ENCODE data around the gene C2orf92. TPM values are rescaled to one million over a fixed set of nuclear protein-coding genes. Genes with fewer than 3 reads are reported as not detected.

Gene C2orf92
- total RNA-seq, 2 donors from 2014 or later: 3.0 to 3.1 TPM

DNA sequence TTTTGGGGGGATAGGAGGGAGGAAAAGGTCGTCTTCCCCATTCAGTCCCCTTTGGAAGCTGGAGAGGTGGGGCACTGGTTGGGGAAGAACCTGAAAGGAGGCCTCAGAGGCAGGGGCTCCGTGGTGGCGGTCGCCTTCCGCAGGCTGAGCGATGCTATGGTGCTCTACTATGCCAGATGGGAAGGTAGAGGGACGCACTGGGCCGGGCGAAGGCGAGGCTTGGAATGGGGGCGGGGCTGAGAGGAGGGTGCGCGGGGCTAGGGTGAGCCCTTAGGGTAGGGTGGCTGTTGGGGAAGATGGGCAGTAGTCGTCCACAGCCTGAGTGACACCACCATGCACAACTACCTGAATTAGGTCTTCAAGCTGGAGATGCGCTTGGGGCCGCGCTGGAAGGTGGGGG is 55.0 kb downstream of the C2orf92 start:
- no peak overlapping the region for H3K27ac ChIP-seq
- H3K4me1 ChIP-seq: peaks cover 0 to 21% of the 10 kb centered on the region in 2 donors
- H3K9me3 ChIP-seq: peaks cover 0 to 1% of the 10 kb centered on the region in 2 donors
- H3K27me3 ChIP-seq: no peaks in the 10 kb centered on the region
- no peak overlapping the region for H3K4me3 ChIP-seq
- H3K36me3 ChIP-seq: no peaks in the 10 kb centered on the region
- DNase-seq (ENCODE audit: low spot score): no peak
- TF ChIP-seq, protein P1, sequence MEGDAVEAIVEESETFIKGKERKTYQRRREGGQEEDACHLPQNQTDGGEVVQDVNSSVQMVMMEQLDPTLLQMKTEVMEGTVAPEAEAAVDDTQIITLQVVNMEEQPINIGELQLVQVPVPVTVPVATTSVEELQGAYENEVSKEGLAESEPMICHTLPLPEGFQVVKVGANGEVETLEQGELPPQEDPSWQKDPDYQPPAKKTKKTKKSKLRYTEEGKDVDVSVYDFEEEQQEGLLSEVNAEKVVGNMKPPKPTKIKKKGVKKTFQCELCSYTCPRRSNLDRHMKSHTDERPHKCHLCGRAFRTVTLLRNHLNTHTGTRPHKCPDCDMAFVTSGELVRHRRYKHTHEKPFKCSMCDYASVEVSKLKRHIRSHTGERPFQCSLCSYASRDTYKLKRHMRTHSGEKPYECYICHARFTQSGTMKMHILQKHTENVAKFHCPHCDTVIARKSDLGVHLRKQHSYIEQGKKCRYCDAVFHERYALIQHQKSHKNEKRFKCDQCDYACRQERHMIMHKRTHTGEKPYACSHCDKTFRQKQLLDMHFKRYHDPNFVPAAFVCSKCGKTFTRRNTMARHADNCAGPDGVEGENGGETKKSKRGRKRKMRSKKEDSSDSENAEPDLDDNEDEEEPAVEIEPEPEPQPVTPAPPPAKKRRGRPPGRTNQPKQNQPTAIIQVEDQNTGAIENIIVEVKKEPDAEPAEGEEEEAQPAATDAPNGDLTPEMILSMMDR (IDR thresholded peaks at IDR 0.05): no peak

- peaks cover 0 to 21% of the 10 kb centered on the region in 2 donors for H3K4me1 ChIP-seq
- DNase-seq (ENCODE audit: low spot score): no peak
- H3K4me3 ChIP-seq: no peak overlapping the region
- H3K9me3 ChIP-seq: peaks cover 3 to 7% of the 10 kb centered on the region in 2 donors
- TF ChIP-seq, protein P1 (IDR thresholded peaks at IDR 0.05): no peak
- H3K27me3 ChIP-seq: no peaks in the 10 kb centered on the region
- no peaks in the 10 kb centered on the region for H3K36me3 ChIP-seq
- no peak overlapping the region for H3K27ac ChIP-seq
These were observed 55.6 kb downstream of the C2orf92 start for GRCh38 chr2:97724946-97725688.

DNA sequence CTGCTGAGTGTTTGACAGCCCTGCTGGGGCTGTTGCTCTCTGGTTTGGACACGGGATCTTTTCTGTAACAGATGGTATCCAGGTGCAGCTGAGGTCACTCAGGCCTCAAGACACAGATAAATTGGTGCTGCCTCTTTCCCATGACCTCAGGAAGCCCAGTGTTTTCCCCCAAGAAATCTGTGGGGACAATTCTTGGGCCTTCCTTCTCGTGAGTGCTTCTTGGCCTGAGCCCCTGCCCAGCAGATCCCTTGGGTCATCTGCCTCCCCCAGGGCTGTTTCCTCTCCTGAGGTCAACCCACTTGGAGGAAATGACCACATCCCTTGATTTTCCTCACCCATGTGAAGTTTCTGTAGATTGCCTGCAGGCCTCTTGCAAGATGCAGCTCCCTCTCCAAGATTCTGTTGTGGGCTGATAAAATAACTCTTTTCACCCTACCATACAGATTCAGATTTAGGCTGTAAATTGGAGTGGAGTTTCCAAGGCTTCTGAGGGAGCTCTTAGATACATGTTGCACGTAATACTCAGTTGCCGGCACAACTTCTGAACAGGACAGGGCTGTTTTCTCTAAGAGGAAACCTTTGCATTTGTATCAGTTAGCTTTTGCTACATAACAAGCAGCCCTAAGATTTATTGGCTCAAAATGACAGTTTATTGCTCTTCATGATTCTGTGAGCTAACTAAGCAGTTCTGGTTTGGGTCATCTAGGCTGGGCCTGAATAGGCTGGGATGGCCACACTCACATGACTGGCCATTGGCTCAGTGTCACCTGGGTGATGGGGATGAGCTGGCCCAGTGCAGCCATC is 57.0 kb downstream of the C2orf92 start:
- DNase-seq (ENCODE audit: low spot score): no peak
- no peak overlapping the region for H3K27ac ChIP-seq
- H3K36me3 ChIP-seq: no peaks in the 10 kb centered on the region
- TF ChIP-seq, protein P1 (IDR thresholded peaks at IDR 0.05): no peak
- peaks cover 5 to 12% of the 10 kb centered on the region in 2 donors for H3K9me3 ChIP-seq
- H3K4me3 ChIP-seq: no peak overlapping the region
- no peaks in the 10 kb centered on the region for H3K27me3 ChIP-seq
- peaks cover 0 to 21% of the 10 kb centered on the region in 2 donors for H3K4me1 ChIP-seq

DNA sequence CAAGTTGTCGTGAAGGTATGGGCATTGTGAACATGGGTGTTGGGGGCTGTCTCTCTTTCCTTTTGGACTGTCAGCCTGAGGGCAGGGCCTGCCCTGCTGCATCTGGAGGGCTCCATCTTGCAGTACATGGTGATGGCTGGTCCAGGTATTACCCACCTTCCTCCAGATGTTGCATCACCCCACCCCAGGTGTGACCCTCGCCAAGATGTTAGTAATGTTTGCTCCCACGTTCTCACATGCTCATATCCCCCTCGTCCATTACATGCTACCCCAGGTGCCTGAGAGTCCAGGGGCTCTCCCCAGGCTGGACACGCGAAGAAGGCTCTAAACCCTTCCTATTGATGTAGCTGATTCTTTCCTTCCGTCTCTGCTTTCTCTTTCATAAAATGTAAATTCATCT is 57.8 kb downstream of the C2orf92 start:
- no peaks in the 10 kb centered on the region for H3K27me3 ChIP-seq
- DNase-seq (ENCODE audit: low spot score): no peak
- no peak overlapping the region for H3K27ac ChIP-seq
- H3K4me3 ChIP-seq: no peak overlapping the region
- no peaks in the 10 kb centered on the region for H3K36me3 ChIP-seq
- TF ChIP-seq, protein P1 (IDR thresholded peaks at IDR 0.05): no peak
- H3K9me3 ChIP-seq: peaks cover 5 to 12% of the 10 kb centered on the region in 2 donors
- peaks cover 0 to 21% of the 10 kb centered on the region in 2 donors for H3K4me1 ChIP-seq

- TF ChIP-seq, protein P1 (IDR thresholded peaks at IDR 0.05): no peak
- peaks cover 0 to 21% of the 10 kb centered on the region in 2 donors for H3K4me1 ChIP-seq
- DNase-seq (ENCODE audit: low spot score): no peak
- no peaks in the 10 kb centered on the region for H3K27me3 ChIP-seq
- H3K27ac ChIP-seq: peak overlapping the region; percentile 16 to 48
- H3K9me3 ChIP-seq: peaks cover 5 to 12% of the 10 kb centered on the region in 2 donors
- no peaks in the 10 kb centered on the region for H3K36me3 ChIP-seq
- H3K4me3 ChIP-seq: no peak overlapping the region
These were observed 58.7 kb downstream of the C2orf92 start for GRCh38 chr2:97728091-97728731.

Measured in right atrium auricular region (tissue), 2 donors.